Central memory CD8-positive, alpha-beta T cell (primary cell): Measurements from ENCODE around the gene STK38.
A peak's percentile ranks its signal among the peaks of the same experiment; 100 is the strongest.

Source experiments
- ATAC-seq: fragments of 150-1000 bp; cut with Tn5 transposase; replicated peaks from 2 replicates; pipeline ENCODE4 v1.10.0; 2022; ENCODE audit warnings: mild to moderate bottlenecking, moderate FRiP score, moderate number of reproducible peaks; ENCODE audit not compliant: poor library complexity, severe bottlenecking; ENCODE audit errors: extremely low read depth
- DNase-seq, 2 donors: peaks; one replicate each; pipeline ENCODE4 v3.0.0; 2021; ENCODE audit warnings: low spot score in 2 of 2
- H3K27ac Mint-ChIP-seq: one replicate; pipeline ENCODE4 v1.8.0; 2022; ENCODE audit warnings: low read depth, mild to moderate bottlenecking, moderate library complexity, mixed read lengths
- H3K27me3 Mint-ChIP-seq: one replicate; pipeline ENCODE4 v1.8.0; 2022; ENCODE audit warnings: mixed read lengths
- H3K36me3 Mint-ChIP-seq: one replicate; pipeline ENCODE4 v1.8.0; 2022; ENCODE audit warnings: mild to moderate bottlenecking, moderate library complexity, mixed read lengths; ENCODE audit not compliant: insufficient read depth
- H3K4me1 Mint-ChIP-seq: one replicate; pipeline ENCODE4 v1.8.0; 2022; ENCODE audit warnings: mixed read lengths
- H3K4me3 Mint-ChIP-seq: one replicate; pipeline ENCODE4 v1.8.0; 2022; ENCODE audit warnings: mild to moderate bottlenecking, moderate library complexity, mixed read lengths
- H3K9me3 Mint-ChIP-seq: one replicate; pipeline ENCODE4 v1.8.0; 2022; ENCODE audit warnings: mixed read lengths

The STK38 gene

DNA sequence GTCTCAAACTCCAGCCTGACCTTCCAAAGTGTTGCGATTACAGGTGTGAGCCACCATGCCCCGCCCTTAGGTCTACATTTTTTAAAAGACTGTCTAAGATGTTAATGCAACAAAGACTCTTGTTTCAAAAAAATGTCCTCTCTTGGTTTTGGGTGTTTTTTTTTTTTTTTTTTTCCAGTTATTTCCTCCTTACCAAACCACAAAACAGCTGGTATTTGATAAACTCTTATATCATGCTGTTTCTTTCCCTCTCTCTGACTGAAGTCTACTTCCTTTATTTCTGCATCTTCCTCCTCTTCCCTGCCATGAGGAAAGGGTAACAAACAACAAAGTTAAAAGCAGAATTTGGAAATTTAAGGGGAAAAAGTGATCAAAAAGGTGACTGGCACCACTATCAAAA lies 21.2 kb downstream of the STK38 start:
- Mint-ChIP-seq H3K4me1 (peaks cover 52% of the 10 kb centered on the region), H3K27me3 (no peaks in the 10 kb centered on the region), H3K9me3 (no peaks in the 10 kb centered on the region), H3K4me3 (no peak overlapping the region), H3K27ac (peak overlapping the region; percentile 67), H3K36me3 (peaks cover 84% of the 10 kb centered on the region)
- DNase-seq (no peak), ATAC-seq (no peak)

DNA sequence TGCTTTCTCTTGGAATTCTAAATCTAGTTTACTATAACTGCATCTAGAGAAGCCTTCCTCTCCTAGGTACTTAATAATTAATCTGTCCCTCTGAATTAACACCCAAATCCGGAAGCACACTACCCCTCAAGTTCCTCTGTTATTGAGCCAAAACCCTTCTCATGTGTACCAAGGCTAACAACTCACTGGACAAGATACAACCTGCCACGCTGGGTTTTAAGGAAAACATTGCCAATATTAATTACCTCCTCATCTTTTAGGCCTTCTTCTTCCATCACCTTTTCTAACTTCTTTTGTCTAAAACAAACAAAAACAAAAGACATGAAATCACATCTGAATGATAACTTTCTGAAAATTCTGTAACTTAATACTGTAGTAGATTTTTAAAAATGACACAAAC lies 21.9 kb downstream of the STK38 start:
- H3K36me3 Mint-ChIP-seq: peaks cover 84% of the 10 kb centered on the region
- ATAC-seq (no peak), DNase-seq (no peak)
- H3K27me3 Mint-ChIP-seq: no peaks in the 10 kb centered on the region
- H3K4me3 Mint-ChIP-seq: no peak overlapping the region
- no peaks in the 10 kb centered on the region for H3K9me3 Mint-ChIP-seq
- peak overlapping the region; percentile 7 for H3K27ac Mint-ChIP-seq
- peaks cover 48% of the 10 kb centered on the region for H3K4me1 Mint-ChIP-seq

DNA sequence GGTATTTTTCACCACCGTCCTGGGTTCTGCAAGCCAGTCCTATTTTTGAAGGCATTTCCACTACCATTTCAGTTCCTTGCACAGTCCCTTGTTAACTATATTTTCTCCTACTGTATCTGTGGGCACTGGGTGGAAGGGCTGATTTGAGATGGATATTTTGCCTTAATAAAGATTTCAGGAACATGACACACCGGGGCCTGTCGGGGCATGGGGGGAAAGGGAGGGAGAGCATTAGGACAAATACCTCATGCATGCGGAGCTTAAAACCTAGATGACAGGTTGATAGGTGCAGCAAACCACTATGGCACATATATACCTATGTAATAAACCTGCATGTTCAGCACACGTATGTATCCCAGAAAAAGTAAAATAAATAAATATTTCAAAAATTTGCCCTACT lies 22.4 kb downstream of the STK38 start:
- H3K9me3 Mint-ChIP-seq: no peaks in the 10 kb centered on the region
- H3K27ac Mint-ChIP-seq: peak overlapping the region; percentile 7
- peaks cover 46% of the 10 kb centered on the region for H3K4me1 Mint-ChIP-seq

DNA sequence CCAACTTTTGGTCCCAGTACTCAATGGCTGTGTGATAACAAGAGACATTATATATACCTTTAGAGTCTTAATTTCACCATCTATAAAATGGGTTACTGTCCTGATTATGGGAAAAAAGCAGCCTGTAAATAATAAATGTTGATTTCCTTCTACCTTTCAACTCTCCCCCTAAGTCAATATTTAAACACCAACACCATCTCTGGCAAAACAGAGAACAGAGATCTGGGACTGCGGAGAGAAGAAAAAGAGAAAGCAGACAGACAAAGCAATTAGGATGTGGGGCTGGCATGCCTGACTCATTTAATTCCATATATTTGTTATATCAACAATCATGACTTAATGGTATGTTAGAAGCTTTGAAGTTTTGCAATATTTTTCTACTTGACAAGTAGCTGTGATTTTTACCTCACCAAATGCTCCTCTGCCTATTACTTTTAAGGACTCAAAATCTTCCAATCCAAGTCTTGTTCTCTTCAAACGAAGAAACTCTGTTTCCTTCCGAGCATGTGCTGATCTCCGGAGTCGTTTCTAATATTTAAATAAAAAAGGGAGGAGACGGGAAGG lies 23.3 kb downstream of the STK38 start:
- no peak overlapping the region for H3K4me3 Mint-ChIP-seq
- peaks cover 88% of the 10 kb centered on the region for H3K36me3 Mint-ChIP-seq
- no peak for ATAC-seq
- peaks cover 41% of the 10 kb centered on the region for H3K4me1 Mint-ChIP-seq
- no peak overlapping the region for H3K27ac Mint-ChIP-seq
- H3K9me3 Mint-ChIP-seq: no peaks in the 10 kb centered on the region
- H3K27me3 Mint-ChIP-seq: no peaks in the 10 kb centered on the region
- DNase-seq: no peak

More for the DNA sequence above, 22.4 kb downstream of the STK38 start:
- DNase-seq: no peak
- Mint-ChIP-seq H3K4me3 (no peak overlapping the region), H3K27me3 (no peaks in the 10 kb centered on the region), H3K36me3 (peaks cover 87% of the 10 kb centered on the region)
- ATAC-seq: no peak

GRCh38 chr6:36523451-36523850 lies 23.8 kb downstream of the STK38 start:
- DNase-seq (no peak), ATAC-seq (no peak)
- Mint-ChIP-seq H3K9me3 (no peaks in the 10 kb centered on the region), H3K27me3 (no peaks in the 10 kb centered on the region), H3K36me3 (peaks cover 92% of the 10 kb centered on the region), H3K27ac (no peak overlapping the region), H3K4me3 (no peak overlapping the region), H3K4me1 (peaks cover 42% of the 10 kb centered on the region)

GRCh38 chr6:36519352-36519751 lies 27.9 kb downstream of the STK38 start:
- H3K27me3 Mint-ChIP-seq: no peaks in the 10 kb centered on the region
- ATAC-seq: no peak
- DNase-seq: no peak
- H3K36me3 Mint-ChIP-seq: peaks cover 80% of the 10 kb centered on the region
- no peaks in the 10 kb centered on the region for H3K9me3 Mint-ChIP-seq
- H3K4me1 Mint-ChIP-seq: peaks cover 31% of the 10 kb centered on the region
- peak overlapping the region; percentile 12 for H3K27ac Mint-ChIP-seq
- no peak overlapping the region for H3K4me3 Mint-ChIP-seq

DNA sequence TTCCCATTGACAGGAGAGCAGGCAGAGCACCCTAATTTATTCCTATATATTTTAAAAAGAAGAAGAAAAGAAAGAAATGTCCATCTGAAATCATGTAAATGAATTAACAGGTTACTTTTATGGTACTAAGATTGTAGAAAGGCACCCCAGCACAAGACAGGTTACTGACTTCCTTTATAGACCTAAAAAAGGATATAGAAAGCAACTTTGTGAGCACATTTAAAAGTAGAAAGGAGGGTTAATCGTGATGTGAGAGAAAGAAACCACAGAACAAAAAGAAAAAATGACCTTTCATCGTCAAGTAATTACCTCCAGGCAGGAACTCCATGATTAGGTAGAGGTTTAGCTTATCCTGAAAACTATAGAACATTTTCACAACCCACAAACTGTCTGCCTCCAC lies 29.9 kb downstream of the STK38 start:
- no peaks in the 10 kb centered on the region for H3K9me3 Mint-ChIP-seq
- ATAC-seq (no peak), DNase-seq (no peak)
- H3K4me3 Mint-ChIP-seq: no peak overlapping the region
- peaks cover 26% of the 10 kb centered on the region for H3K4me1 Mint-ChIP-seq
- no peaks in the 10 kb centered on the region for H3K27me3 Mint-ChIP-seq
- H3K36me3 Mint-ChIP-seq: peaks cover 77% of the 10 kb centered on the region
- peak overlapping the region; percentile 59 for H3K27ac Mint-ChIP-seq

- no peak for ATAC-seq
- Mint-ChIP-seq H3K9me3 (no peaks in the 10 kb centered on the region), H3K4me1 (peaks cover 26% of the 10 kb centered on the region), H3K27me3 (no peaks in the 10 kb centered on the region), H3K36me3 (peaks cover 77% of the 10 kb centered on the region), H3K27ac (peak overlapping the region; percentile 74), H3K4me3 (no peak overlapping the region)
- DNase-seq: no peak
Measured at GRCh38 chr6:36516988-36517387, 30.3 kb downstream of the STK38 start.

DNA sequence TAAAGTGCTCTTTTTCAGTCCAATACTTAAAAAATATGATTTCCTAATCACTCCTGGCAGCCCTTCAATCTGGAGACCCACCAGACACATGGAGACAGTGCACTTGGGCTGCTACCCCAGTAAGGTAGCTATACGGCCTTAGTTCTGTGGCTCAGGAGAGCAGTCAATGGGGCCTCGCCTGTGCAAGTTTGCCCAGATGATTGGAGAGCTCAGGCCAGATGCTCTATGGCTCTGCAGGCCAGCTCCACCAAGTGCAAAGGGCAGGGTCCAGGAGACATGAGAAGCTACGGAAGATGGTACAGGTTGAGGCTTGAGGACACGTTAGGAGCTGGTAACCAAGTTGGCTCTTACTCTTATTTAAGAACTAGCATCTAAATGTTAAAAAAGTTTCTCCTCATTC lies 30.7 kb downstream of the STK38 start:
- Mint-ChIP-seq H3K9me3 (no peaks in the 10 kb centered on the region), H3K4me3 (no peak overlapping the region), H3K36me3 (peaks cover 77% of the 10 kb centered on the region), H3K4me1 (peaks cover 26% of the 10 kb centered on the region), H3K27me3 (no peaks in the 10 kb centered on the region), H3K27ac (peak overlapping the region; percentile 74)
- DNase-seq (no peak), ATAC-seq (no peak)

DNA sequence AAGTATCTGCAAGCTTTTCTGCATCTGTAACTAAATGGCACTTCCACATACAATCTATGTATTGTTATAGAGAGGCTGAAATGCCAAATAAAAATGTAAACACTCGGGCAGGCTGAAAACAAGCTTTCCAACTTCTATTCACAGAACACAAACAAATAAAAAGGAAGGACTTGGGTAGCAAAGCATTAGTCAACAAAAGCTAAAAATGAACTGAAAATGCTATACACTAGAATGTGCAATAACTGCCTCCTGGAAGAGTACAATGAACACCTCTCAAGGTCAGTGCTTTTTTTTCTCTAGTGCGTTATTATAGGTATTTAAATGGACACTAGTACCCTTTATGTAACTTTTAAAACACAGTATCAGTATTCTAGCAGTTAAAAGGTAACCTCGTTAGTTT lies 31.4 kb downstream of the STK38 start:
- Mint-ChIP-seq H3K36me3 (peaks cover 79% of the 10 kb centered on the region), H3K27me3 (no peaks in the 10 kb centered on the region), H3K9me3 (no peaks in the 10 kb centered on the region), H3K4me3 (no peak overlapping the region), H3K27ac (peak overlapping the region; percentile 74), H3K4me1 (peaks cover 26% of the 10 kb centered on the region)
- ATAC-seq (no peak), DNase-seq (no peak)

- Mint-ChIP-seq H3K27ac (no peak overlapping the region), H3K9me3 (no peaks in the 10 kb centered on the region), H3K4me1 (peaks cover 26% of the 10 kb centered on the region), H3K4me3 (no peak overlapping the region), H3K27me3 (no peaks in the 10 kb centered on the region), H3K36me3 (peaks cover 72% of the 10 kb centered on the region)
- no peak for ATAC-seq
- no peak for DNase-seq
Measured at GRCh38 chr6:36514554-36515456, 32.5 kb downstream of the STK38 start.

- peaks cover 69% of the 10 kb centered on the region for H3K36me3 Mint-ChIP-seq
- H3K4me1 Mint-ChIP-seq: peaks cover 19% of the 10 kb centered on the region
- H3K27ac Mint-ChIP-seq: no peak overlapping the region
- H3K27me3 Mint-ChIP-seq: no peaks in the 10 kb centered on the region
- ATAC-seq (no peak), DNase-seq (no peak)
- no peaks in the 10 kb centered on the region for H3K9me3 Mint-ChIP-seq
- no peak overlapping the region for H3K4me3 Mint-ChIP-seq
Measured at GRCh38 chr6:36510365-36510764, 36.9 kb downstream of the STK38 start.

GRCh38 chr6:36508532-36508931 lies 38.7 kb downstream of the STK38 start:
- ATAC-seq (no peak), DNase-seq (no peak)
- H3K36me3 Mint-ChIP-seq: peaks cover 71% of the 10 kb centered on the region
- H3K27ac Mint-ChIP-seq: no peak overlapping the region
- no peaks in the 10 kb centered on the region for H3K9me3 Mint-ChIP-seq
- H3K4me1 Mint-ChIP-seq: peaks cover 26% of the 10 kb centered on the region
- no peak overlapping the region for H3K4me3 Mint-ChIP-seq
- no peaks in the 10 kb centered on the region for H3K27me3 Mint-ChIP-seq
